K562 (cell line): Measurements from ENCODE around the gene ACTA2. TPM values are rescaled to one million over a fixed set of nuclear protein-coding genes. Genes with fewer than 3 reads are reported as not detected.

Source experiments
- ATAC-seq: fragments of 200-7000 bp; cut with Tn5 transposase; 3 replicates; pipeline ENCODE4 v1.9.1; 2020; ENCODE audit warnings: moderate library complexity
- BruUV-seq: library from RNA; stranded (reverse); fragments of 400-500 nt; replicated peaks from 2 replicates; lab custom pipeline; 2021; lab: Mats Ljungman, UMichigan
- CTCF ChIA-PET: fragments of 300-600 bp; formaldehyde crosslinking; extraction: SDS; loops from one replicate; lab custom pipeline; 2021; ENCODE audit warnings: low intra/inter-chr PET ratio; lab: Yijun Ruan, JAX
- POLR2A ChIA-PET: fragments of 300-600, 350-650 bp; sonication (Branson Sonifier 250); formaldehyde crosslinking; extraction: SDS; loops from one replicate; lab custom pipeline; 2021; ENCODE audit warnings: antibody characterized with exemption, inconsistent platforms; lab: Yijun Ruan, JAX
- DNase-seq, 4 experiments: peaks; one replicate each; pipeline versions ENCODE4 v3.0.0 to v3.0.0-alpha.2; 2011 to 2018; ENCODE audit warnings: low spot score in 3 of 4, mixed read lengths in 3 of 4; ENCODE audit errors: extremely low read depth in 1 of 4
- FAIRE-seq: peaks from 2 replicates; lab custom pipeline; 2011; peaks lifted over from hg19 to GRCh38; lab: Jason Lieb, UNC
- H2AFZ ChIP-seq: 2 replicates; pipeline ENCODE4 v1.6.0; 2011; ENCODE audit warnings: low read depth, low read length, control low read depth, inconsistent platforms
- H3K27ac ChIP-seq: fragments of 200-600 bp; 3 replicates; pipeline ENCODE4 v1.8.0; 2011; ENCODE audit warnings: low read depth, mild to moderate bottlenecking, control low read depth, inconsistent platforms, low read length, moderate library complexity, mixed read lengths; ENCODE audit errors: extremely low read depth
- H3K27me3 ChIP-seq, 2 experiments: fragments of 300-600 bp in 1 of 2; 2 replicates in 1 of 2; 3 replicates in 1 of 2; pipeline versions ENCODE4 v1.6.0 to v1.8.0; 2011; ENCODE audit warnings: inconsistent platforms in 2 of 2, low read length in 2 of 2, mild to moderate bottlenecking in 1 of 2, mixed read lengths in 1 of 2, moderate library complexity in 1 of 2; ENCODE audit not compliant: control insufficient read depth in 2 of 2, insufficient read depth in 2 of 2
- H3K36me3 ChIP-seq: fragments of 300-600 bp; 3 replicates; pipeline ENCODE4 v1.8.0; 2011; ENCODE audit warnings: mild to moderate bottlenecking, low read length, inconsistent platforms; ENCODE audit not compliant: control insufficient read depth, insufficient read depth
- H3K4me1 ChIP-seq, 2 experiments: fragments of 200-600 bp in 1 of 2; replicated peaks in 1 of 2; 2 replicates in 1 of 2; 3 replicates in 1 of 2; pipeline versions ENCODE4 v1.5.1 to v1.8.0; 2011; ENCODE audit warnings: inconsistent platforms in 2 of 2, low read length in 2 of 2, mild to moderate bottlenecking in 1 of 2, mixed read lengths in 1 of 2, moderate library complexity in 1 of 2; ENCODE audit not compliant: control insufficient read depth in 2 of 2, insufficient read depth in 2 of 2
- H3K4me2 ChIP-seq: 2 replicates; pipeline ENCODE4 v1.6.1; 2011; ENCODE audit warnings: low read length, control low read depth, inconsistent platforms, mixed read lengths; ENCODE audit not compliant: insufficient read depth
- H3K4me3 ChIP-seq: fragments of 200-600 bp; sonication (generic), shearing (Covaris generic); 2 replicates; pipeline ENCODE4 v1.5.1; 2016; ENCODE audit warnings: control low read depth, inconsistent platforms
- H3K79me2 ChIP-seq: fragments of 200-600 bp; 3 replicates; pipeline ENCODE4 v1.8.0; 2011; ENCODE audit warnings: low read length, inconsistent platforms; ENCODE audit not compliant: control insufficient read depth, insufficient read depth
- H3K9ac ChIP-seq, 2 experiments: 2 replicates each; pipeline versions ENCODE4 v1.6.0 to v1.6.1; 2011; ENCODE audit warnings: low read depth in 2 of 2, low read length in 2 of 2, control low read depth in 1 of 2, inconsistent platforms in 1 of 2, mild to moderate bottlenecking in 1 of 2, mixed read lengths in 1 of 2; ENCODE audit not compliant: insufficient read depth in 1 of 2
- H3K9me1 ChIP-seq: one replicate; pipeline ENCODE4 v1.6.0; 2011; ENCODE audit warnings: inconsistent platforms, mild to moderate bottlenecking, low read length, moderate library complexity; ENCODE audit not compliant: control insufficient read depth, insufficient read depth
- H3K9me3 ChIP-seq: replicated peaks from 2 replicates; pipeline ENCODE4 v1.5.1; 2011; ENCODE audit warnings: low read depth, low read length, inconsistent platforms; ENCODE audit not compliant: control insufficient read depth, insufficient read depth
- H4K20me1 ChIP-seq: replicated peaks from 2 replicates; pipeline ENCODE4 v1.6.1; 2011; ENCODE audit warnings: low read length, inconsistent platforms, mixed read lengths; ENCODE audit not compliant: control insufficient read depth, insufficient read depth
- CEBPG ChIP-seq, 3 experiments: fragments of 200-800 bp in 1 of 3; sonication (Bioruptor generic) in 1 of 3; sonication (generic) in 1 of 3; formaldehyde crosslinking in 1 of 3; IDR thresholded peaks in 2 of 3; conservative IDR thresholded peaks in 1 of 3; 2 replicates each; pipeline versions ENCODE4 v1.6.1 to v1.8.0; 2016 to 2022; ENCODE audit warnings: missing compliant biosample characterization in 2 of 3, missing genetic modification characterization in 2 of 3, mild to moderate bottlenecking in 1 of 3, missing genetic modification reagents in 1 of 3
- DEAF1 ChIP-seq: fragments of 450-650 bp; formaldehyde crosslinking; IDR thresholded peaks from 2 replicates; pipeline ENCODE4 v1.4.0; 2020; ENCODE audit warnings: mild to moderate bottlenecking, moderate library complexity
- FOXK2 ChIP-seq, 2 experiments: fragments of 450-650 bp; IDR thresholded peaks in 1 of 2; conservative IDR thresholded peaks in 1 of 2; 2 replicates each; pipeline ENCODE4 v1.6.1; 2016; ENCODE audit warnings: low read depth in 2 of 2, mild to moderate bottlenecking in 1 of 2
- IRF2 ChIP-seq: sonication (generic); formaldehyde crosslinking; IDR thresholded peaks from 2 replicates; pipeline ENCODE4 v1.8.1; 2022; ENCODE audit warnings: mild to moderate bottlenecking, missing genetic modification reagents
- MBD2 ChIP-seq: sonication (generic); IDR thresholded peaks from 2 replicates; pipeline ENCODE4 v1.6.1; 2016; ENCODE audit warnings: low read depth, borderline replicate concordance
- MYBL2 ChIP-seq, 2 experiments: fragments of 450-650 bp in 1 of 2; sonication (generic) in 1 of 2; formaldehyde crosslinking in 1 of 2; IDR thresholded peaks; 2 replicates each; pipeline versions ENCODE4 v1.6.1 to v1.8.1; 2017 to 2022; ENCODE audit warnings: borderline replicate concordance in 1 of 2, inconsistent platforms in 1 of 2, low read depth in 1 of 2, mild to moderate bottlenecking in 1 of 2, missing genetic modification reagents in 1 of 2, moderate library complexity in 1 of 2
- NR4A1 ChIP-seq, 2 experiments: fragments of 250-450 bp in 1 of 2; fragments of 450-650 bp in 1 of 2; sonication (Bioruptor Pico) in 1 of 2; IDR thresholded peaks; 2 replicates each; pipeline versions ENCODE4 v1.4.0 to v1.6.1; 2016 to 2020; ENCODE audit warnings: mild to moderate bottlenecking in 2 of 2, missing compliant biosample characterization in 1 of 2, missing genetic modification characterization in 1 of 2, moderate library complexity in 1 of 2
- RBFOX2 ChIP-seq: fragments of 200-400 bp; formaldehyde crosslinking; IDR thresholded peaks from 2 replicates; pipeline ENCODE4 v1.6.1; 2017; ENCODE audit warnings: low read depth, mild to moderate bottlenecking, low read length, moderate library complexity
- SMAD1 ChIP-seq: fragments of 150-350 bp; IDR thresholded peaks from 2 replicates; pipeline ENCODE4 v1.6.1; 2014; ENCODE audit warnings: low read length, low read depth; ENCODE audit not compliant: partially characterized antibody
- STAT6 ChIP-seq: sonication (generic); formaldehyde crosslinking; IDR thresholded peaks from 2 replicates; pipeline ENCODE4 v1.8.1; 2023; ENCODE audit warnings: mild to moderate bottlenecking, missing genetic modification reagents
- THRB ChIP-seq: fragments of 450-650 bp; formaldehyde crosslinking; conservative IDR thresholded peaks from 2 replicates; pipeline ENCODE4 v1.4.0; 2022; ENCODE audit warnings: mild to moderate bottlenecking, missing genetic modification characterization
- ZBED1 ChIP-seq: IDR thresholded peaks from 2 replicates; pipeline ENCODE4 v1.6.1; 2014
- ZHX1 ChIP-seq: fragments of 150-350 bp; conservative IDR thresholded peaks from 2 replicates; pipeline ENCODE4 v1.6.1; 2014; ENCODE audit warnings: low read length
- WGBS: fragments of 100-300 bp; shearing (Covaris generic); methylation state at CpG from one replicate; pipeline ENCODE4 v1.1.6; 2016; ENCODE audit warnings: low coverage, mixed read lengths; ENCODE audit not compliant: insufficient coverage; ENCODE audit errors: missing lambda C conversion rate; 5-methylcytosine and 5-hydroxymethylcytosine counted together
- in situ Hi-C: fragments of 300-500 bp; cut with MboI; formaldehyde crosslinking; loops from 4 replicates; pipeline ENCODE4 v1.15.0; 2018; ENCODE audit warnings: inconsistent platforms, mixed read lengths
- intact Hi-C: fragments of 100-400 bp; cut with micrococcal nuclease; formaldehyde crosslinking; loops from 2 replicates; pipeline ENCODE4 v1.14.2; 2022
- polyA plus RNA-seq, 8 experiments: library from polyadenylated mRNA; depleted of rRNA in 4 of 8; stranded (reverse) in 5 of 8; unstranded in 3 of 8; fragments of >200 nt; fragmentation: Nextera tagmentation in 2 of 8; fragmentation: Illumina TruSeq in 1 of 8; extraction: Ambion mirVana in 2 of 8; extraction: Trizol in 1 of 8; gene quantifications; 2 replicates each; pipeline versions ENCODE4 v1.2.1 to v1.2.3, GENCODE V29; 2011 to 2014; ENCODE audit warnings: inconsistent platforms in 1 of 8, missing spikeins in 1 of 8
- total RNA-seq, 7 experiments: library from RNA; depleted of rRNA in 6 of 7; stranded (reverse); fragments of >200 nt in 6 of 7; fragmentation: Illumina TruSeq in 2 of 7; extraction: Trizol in 2 of 7; gene quantifications; 2 replicates each; pipeline versions ENCODE4 v1.2.1 to v1.2.3, GENCODE V29; 2011 to 2021; ENCODE audit warnings: low replicate concordance in 1 of 7

ACTA2 gene
- total and polyA plus RNA-seq, 9 of the 15 experiments (the other 6 are each of a cell fraction or from before 2014, with no cell fraction given), result 0.15 to 1.0 (median 0.38) TPM; not detected in 3

GRCh38 chr10:88958721-88959120 is 6.1 kb upstream of the ACTA2 start:
- POLR2A ChIA-PET, result no interaction called here
- H3K9me3 ChIP-seq, result no peaks in the 10 kb centered on the region
- intact Hi-C loops (no loop called here), in situ Hi-C loops (no loop called here)
- no peak for ATAC-seq
- TF ChIP-seq CEBPG (CRISPR knock-in tag; IDR thresholded peaks at IDR 0.05) (no peak), CEBPG (tag; conservative IDR thresholded peaks at IDR 0.05 in 1 of 2, IDR thresholded peaks at IDR 0.05 in 1 of 2) (no peak), MYBL2 (IDR thresholded peaks at IDR 0.05; ENCODE audit: low read depth) (no peak), MYBL2 (CRISPR knock-in tag; IDR thresholded peaks at IDR 0.05; ENCODE audit: borderline replicate concordance) (no peak), NR4A1 (CRISPR knock-in tag; IDR thresholded peaks at IDR 0.05) (no peak), NR4A1 (tag; IDR thresholded peaks at IDR 0.05) (no peak), FOXK2 (conservative IDR thresholded peaks at IDR 0.05 in 1 of 2, IDR thresholded peaks at IDR 0.05 in 1 of 2; ENCODE audit: low read depth in 2 of 2) (no peak), MBD2 (no peak), STAT6 (CRISPR knock-in tag) (no peak), ZHX1 (no peak), IRF2 (no peak), THRB (CRISPR knock-in tag) (no peak), DEAF1 (CRISPR knock-in tag) (no peak), SMAD1 (no peak), ZBED1 (no peak), RBFOX2 (no peak)
- no peak for DNase-seq
- H3K79me2 ChIP-seq, result no peaks in the 10 kb centered on the region
- no peak overlapping the region for H3K4me2 ChIP-seq
- 1% methylated on average over 6 of the region's 6 CpGs for WGBS
- no peak overlapping the region for H2AFZ ChIP-seq
- no peak overlapping the region for H3K4me3 ChIP-seq
- no peaks in the 10 kb centered on the region for H3K36me3 ChIP-seq
- CTCF ChIA-PET, result no interaction called here
- H3K9ac ChIP-seq, result no peak overlapping the region
- no TSS peak for BruUV-seq
- no peak for FAIRE-seq
- no peaks in the 10 kb centered on the region for H3K27me3 ChIP-seq
- H4K20me1 ChIP-seq, result no peaks in the 10 kb centered on the region
- H3K27ac ChIP-seq, result no peak overlapping the region
- H3K4me1 ChIP-seq, result no peaks in the 10 kb centered on the region
- no peaks in the 10 kb centered on the region for H3K9me1 ChIP-seq
